HG02642 (cell line): ENCODE measurements around the gene UHRF2.

Experiments used
- ATAC-seq: cut with Tn5 transposase; IDR thresholded peaks from one replicate; pipeline ENCODE4 v1.9.1; 2021; ENCODE audit warnings: mild to moderate bottlenecking; ENCODE audit not compliant: unreplicated experiment, poor library complexity

Gene UHRF2

DNA sequence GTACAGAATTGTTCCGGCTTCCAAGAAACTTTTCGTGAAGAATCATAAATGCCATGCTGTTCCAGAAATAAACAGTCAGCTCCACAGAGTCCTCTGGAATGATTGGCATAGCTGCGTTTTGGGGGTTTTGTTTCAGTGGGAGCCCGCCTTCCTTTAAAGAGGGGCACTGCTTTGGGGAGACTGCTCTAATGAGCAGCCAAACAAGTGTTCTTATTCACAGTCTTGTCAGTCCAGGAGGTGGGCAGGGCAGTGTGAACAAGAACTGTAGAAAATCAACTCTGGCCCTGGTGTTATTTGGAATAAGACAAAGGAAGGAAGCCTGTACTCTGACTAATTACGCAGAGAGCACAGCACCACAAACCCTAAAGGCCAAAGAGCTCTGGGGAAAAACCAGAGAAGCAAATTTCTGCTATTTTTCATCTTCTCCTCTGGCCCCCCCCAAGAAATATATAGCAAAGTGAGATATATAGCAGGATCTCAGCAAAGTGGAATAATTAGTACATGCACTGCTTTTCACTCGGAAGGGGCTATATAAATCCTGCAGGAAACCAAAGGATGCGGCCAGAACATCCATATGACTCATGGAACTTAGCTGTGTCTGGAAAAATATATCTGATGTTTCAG, 139.6 kb downstream of the UHRF2 start:
- ATAC-seq, result no peak

DNA sequence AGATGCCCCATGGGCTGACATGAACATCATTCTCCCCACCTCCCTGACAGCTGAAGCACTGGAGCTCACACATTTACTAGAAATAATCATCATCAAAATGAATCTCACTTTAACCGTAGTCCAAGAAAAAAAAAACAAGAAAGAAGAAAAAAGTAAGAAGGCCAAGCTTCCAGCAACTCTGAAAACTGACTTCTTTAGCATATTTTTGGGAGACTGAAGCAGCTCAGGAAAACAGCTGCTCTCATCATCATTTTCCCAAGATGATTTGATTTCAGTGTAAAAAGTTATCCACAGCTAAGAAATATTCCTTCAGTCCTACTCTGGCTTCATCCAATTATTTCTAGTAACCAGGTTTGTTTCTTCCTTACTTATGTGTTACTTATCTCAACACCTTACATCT, 140.9 kb downstream of the UHRF2 start:
- no peak for ATAC-seq
